Measurements from ENCODE around the gene SMARCA1.

Gene SMARCA1

GRCh38 chrX:129494887-129495286, 28.4 kb downstream of the SMARCA1 start:
- Histone ChIP-seq H3K4me1 (ENCODE audit: insufficient read depth, low read length) (no peaks in the 10 kb centered on the region), H3K9me3 (ENCODE audit: insufficient read depth, low read depth, low read length) (no peaks in the 10 kb centered on the region), H3K36me3 (ENCODE audit: insufficient read depth, low read length) (peaks cover 99% of the 10 kb centered on the region), H3K4me3 (ENCODE audit: low read length) (no peak overlapping the region), H3K9ac (ENCODE audit: low read depth, low read length) (no peak overlapping the region), H3K27me3 (ENCODE audit: insufficient read depth, low read length) (no peaks in the 10 kb centered on the region), H3K27ac (ENCODE audit: low read depth, low read length) (no peak overlapping the region)
- WGBS, result 100% methylated on average over 1 of the region's 2 CpGs

DNA sequence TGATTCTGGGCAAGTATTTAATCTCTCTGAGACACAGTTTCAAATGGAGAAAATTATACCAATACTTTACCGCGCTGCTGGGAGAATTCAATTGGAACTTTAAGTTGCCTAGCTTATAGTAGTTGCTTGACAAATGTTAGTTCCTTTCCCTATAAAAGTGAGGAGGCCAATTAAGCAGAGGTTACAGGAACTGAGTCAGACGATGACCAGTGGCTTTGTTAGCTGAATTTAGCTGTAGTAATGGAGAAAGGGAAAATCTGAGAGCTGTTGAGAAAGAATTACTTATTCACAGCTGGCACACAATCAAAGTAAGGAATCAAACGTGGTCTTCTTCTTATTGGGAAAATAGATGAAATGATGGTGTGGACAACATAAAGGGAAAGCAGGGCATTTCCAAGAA, 29.6 kb downstream of the SMARCA1 start:
- no peak overlapping the region for H3K27ac ChIP-seq (ENCODE audit: low read depth, low read length)
- peaks cover 99% of the 10 kb centered on the region for H3K36me3 ChIP-seq (ENCODE audit: insufficient read depth, low read length)
- no peaks in the 10 kb centered on the region for H3K27me3 ChIP-seq (ENCODE audit: insufficient read depth, low read length)

GRCh38 chrX:129490330-129490729, 33.0 kb downstream of the SMARCA1 start:
- Histone ChIP-seq H3K4me3 (ENCODE audit: low read length) (no peak overlapping the region), H3K9me3 (ENCODE audit: insufficient read depth, low read depth, low read length) (no peaks in the 10 kb centered on the region), H3K36me3 (ENCODE audit: insufficient read depth, low read length) (peaks cover 99% of the 10 kb centered on the region), H3K9ac (ENCODE audit: low read depth, low read length) (no peak overlapping the region), H3K27me3 (ENCODE audit: insufficient read depth, low read length) (no peaks in the 10 kb centered on the region), H3K4me1 (ENCODE audit: insufficient read depth, low read length) (no peaks in the 10 kb centered on the region), H3K27ac (ENCODE audit: low read depth, low read length) (no peak overlapping the region)
- 86% methylated on average over 1 of the region's 2 CpGs for WGBS

More for the DNA sequence above, 29.6 kb downstream of the SMARCA1 start:
- Histone ChIP-seq H3K9me3 (ENCODE audit: insufficient read depth, low read depth, low read length) (no peaks in the 10 kb centered on the region), H3K4me3 (ENCODE audit: low read length) (no peak overlapping the region), H3K4me1 (ENCODE audit: insufficient read depth, low read length) (no peaks in the 10 kb centered on the region), H3K9ac (ENCODE audit: low read depth, low read length) (no peak overlapping the region)
- 89% methylated on average over 4 of the region's 4 CpGs for WGBS

DNA sequence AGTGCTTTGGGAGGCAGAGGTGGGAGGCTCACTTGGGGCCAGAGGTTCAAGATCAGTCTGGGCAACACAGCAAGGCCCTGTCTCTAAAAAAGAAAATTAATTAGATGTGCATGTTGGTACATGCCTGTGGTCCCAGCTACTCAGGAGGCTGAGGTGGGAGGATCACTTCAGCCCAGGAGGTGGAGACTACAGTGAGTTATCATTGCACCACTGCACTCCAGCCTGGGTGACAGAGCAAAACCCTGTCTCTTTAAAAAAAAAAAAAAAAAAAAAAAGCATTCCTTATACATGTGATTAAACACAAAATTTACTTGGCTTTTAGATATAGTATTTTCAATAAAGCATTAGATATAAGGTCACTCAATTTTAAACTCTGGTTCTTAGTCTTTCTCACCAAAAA, 34.9 kb downstream of the SMARCA1 start:
- Histone ChIP-seq H3K36me3 (ENCODE audit: insufficient read depth, low read length) (peaks cover 99% of the 10 kb centered on the region), H3K27ac (ENCODE audit: low read depth, low read length) (no peak overlapping the region), H3K4me1 (ENCODE audit: insufficient read depth, low read length) (no peaks in the 10 kb centered on the region), H3K9me3 (ENCODE audit: insufficient read depth, low read depth, low read length) (no peaks in the 10 kb centered on the region), H3K27me3 (ENCODE audit: insufficient read depth, low read length) (no peaks in the 10 kb centered on the region), H3K4me3 (ENCODE audit: low read length) (no peak overlapping the region), H3K9ac (ENCODE audit: low read depth, low read length) (no peak overlapping the region)

GRCh38 chrX:129480889-129481288, 42.4 kb downstream of the SMARCA1 start:
- Histone ChIP-seq H3K9ac (ENCODE audit: low read depth, low read length) (no peak overlapping the region), H3K4me3 (ENCODE audit: low read length) (no peak overlapping the region), H3K4me1 (ENCODE audit: insufficient read depth, low read length) (no peaks in the 10 kb centered on the region), H3K9me3 (ENCODE audit: insufficient read depth, low read depth, low read length) (no peaks in the 10 kb centered on the region), H3K27me3 (ENCODE audit: insufficient read depth, low read length) (no peaks in the 10 kb centered on the region), H3K27ac (ENCODE audit: low read depth, low read length) (no peak overlapping the region), H3K36me3 (ENCODE audit: insufficient read depth, low read length) (peaks cover 81% of the 10 kb centered on the region)
- WGBS, result 96% methylated on average over 6 of the region's 6 CpGs

DNA sequence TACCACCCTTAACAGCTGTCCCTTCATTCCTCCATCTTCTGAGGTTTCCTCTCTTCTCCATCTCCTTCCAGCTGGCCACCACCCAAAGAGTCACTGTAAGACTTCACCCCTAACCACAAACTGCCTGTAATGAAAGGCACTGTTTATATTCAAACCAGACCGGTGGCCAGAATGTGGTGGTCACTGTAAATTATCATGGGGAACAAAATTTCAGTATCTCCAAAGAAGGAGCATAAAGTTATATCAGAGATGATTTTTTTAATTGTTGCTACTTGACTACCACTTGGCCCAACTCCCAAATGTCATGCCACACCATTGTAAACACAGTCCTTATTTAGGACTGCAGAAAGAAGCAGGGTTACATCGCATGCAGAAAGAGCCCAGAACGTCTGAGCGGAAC, 44.8 kb downstream of the SMARCA1 start:
- H3K9me3 ChIP-seq (ENCODE audit: insufficient read depth, low read depth, low read length), result no peaks in the 10 kb centered on the region
- H3K4me3 ChIP-seq (ENCODE audit: low read length), result no peak overlapping the region
- 97% methylated on average over 4 of the region's 4 CpGs for WGBS
- H3K4me1 ChIP-seq (ENCODE audit: insufficient read depth, low read length), result no peaks in the 10 kb centered on the region
- H3K27me3 ChIP-seq (ENCODE audit: insufficient read depth, low read length), result no peaks in the 10 kb centered on the region
- H3K36me3 ChIP-seq (ENCODE audit: insufficient read depth, low read length), result peaks cover 78% of the 10 kb centered on the region
- no peak overlapping the region for H3K27ac ChIP-seq (ENCODE audit: low read depth, low read length)
- no peak overlapping the region for H3K9ac ChIP-seq (ENCODE audit: low read depth, low read length)

- no peaks in the 10 kb centered on the region for H3K9me3 ChIP-seq (ENCODE audit: insufficient read depth, low read depth, low read length)
- H3K9ac ChIP-seq (ENCODE audit: low read depth, low read length), result no peak overlapping the region
- peaks cover 94% of the 10 kb centered on the region for H3K36me3 ChIP-seq (ENCODE audit: insufficient read depth, low read length)
- WGBS, result 100% methylated on average over 1 of the region's 1 CpG
- H3K4me1 ChIP-seq (ENCODE audit: insufficient read depth, low read length), result no peaks in the 10 kb centered on the region
- H3K27ac ChIP-seq (ENCODE audit: low read depth, low read length), result no peak overlapping the region
- H3K4me3 ChIP-seq (ENCODE audit: low read length), result no peak overlapping the region
- no peaks in the 10 kb centered on the region for H3K27me3 ChIP-seq (ENCODE audit: insufficient read depth, low read length)
Measured at GRCh38 chrX:129472116-129472515, 51.2 kb downstream of the SMARCA1 start.

DNA sequence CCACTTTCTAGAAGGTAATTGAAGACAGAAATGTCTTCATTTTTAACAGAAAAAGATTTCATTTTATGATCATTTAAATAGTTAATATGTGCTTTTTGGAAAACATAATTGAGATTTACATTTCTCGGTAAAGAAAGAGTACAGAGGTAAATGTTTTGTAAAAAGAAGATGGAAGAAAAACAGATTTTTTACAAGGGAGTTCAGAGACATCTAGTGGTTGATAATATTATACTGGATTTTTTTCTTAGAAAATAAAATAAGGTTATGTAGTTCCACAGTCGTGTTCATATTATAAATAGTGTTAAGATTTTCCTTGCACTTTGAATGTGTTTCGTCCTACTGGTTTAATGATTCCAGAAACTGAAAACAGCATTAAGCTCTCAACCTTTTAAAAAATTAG, 60.6 kb downstream of the SMARCA1 start:
- Histone ChIP-seq H3K27me3 (ENCODE audit: insufficient read depth, low read length) (no peaks in the 10 kb centered on the region), H3K4me1 (ENCODE audit: insufficient read depth, low read length) (no peaks in the 10 kb centered on the region), H3K4me3 (ENCODE audit: low read length) (no peak overlapping the region), H3K9me3 (ENCODE audit: insufficient read depth, low read depth, low read length) (no peaks in the 10 kb centered on the region), H3K36me3 (ENCODE audit: insufficient read depth, low read length) (peaks cover 89% of the 10 kb centered on the region), H3K27ac (ENCODE audit: low read depth, low read length) (no peak overlapping the region), H3K9ac (ENCODE audit: low read depth, low read length) (no peak overlapping the region)
- WGBS, result 97% methylated on average over 2 of the region's 3 CpGs

DNA sequence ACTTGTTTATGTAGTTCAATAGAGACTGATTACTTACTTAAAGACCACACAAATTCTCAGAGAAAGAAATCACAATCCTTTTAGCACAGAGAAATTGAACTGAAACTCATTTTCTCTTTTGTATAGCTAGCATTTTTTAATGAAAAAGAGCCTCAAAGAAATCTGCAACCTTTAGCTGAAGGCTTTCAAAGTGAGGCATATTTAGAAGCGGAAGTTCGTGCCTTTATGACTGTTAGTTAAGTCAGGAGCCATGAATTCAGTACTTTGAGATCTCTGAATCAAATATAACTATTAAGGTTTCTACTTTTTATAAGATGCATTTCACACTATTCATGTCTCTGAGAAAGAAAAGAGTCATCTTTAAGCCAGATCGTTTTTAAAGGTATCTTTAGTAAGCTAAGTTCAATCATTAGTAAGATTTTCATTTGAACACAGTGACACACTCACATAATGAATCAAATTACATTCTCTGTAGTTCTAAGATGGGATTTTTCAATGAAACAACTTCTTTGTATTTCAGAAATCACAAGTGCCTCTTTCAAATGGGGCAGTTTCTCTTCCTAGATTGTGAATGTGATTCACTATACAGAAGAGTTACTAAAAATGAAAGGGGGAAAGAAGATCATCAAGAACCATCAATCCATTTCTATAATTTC, 61.4 kb downstream of the SMARCA1 start:
- WGBS, result 100% methylated on average over 2 of the region's 3 CpGs
- Histone ChIP-seq H3K4me3 (ENCODE audit: low read length) (no peak overlapping the region), H3K9me3 (ENCODE audit: insufficient read depth, low read depth, low read length) (no peaks in the 10 kb centered on the region), H3K27me3 (ENCODE audit: insufficient read depth, low read length) (no peaks in the 10 kb centered on the region), H3K36me3 (ENCODE audit: insufficient read depth, low read length) (peaks cover 88% of the 10 kb centered on the region), H3K9ac (ENCODE audit: low read depth, low read length) (no peak overlapping the region), H3K27ac (ENCODE audit: low read depth, low read length) (no peak overlapping the region), H3K4me1 (ENCODE audit: insufficient read depth, low read length) (no peaks in the 10 kb centered on the region)

GRCh38 chrX:129452523-129452922, 70.8 kb downstream of the SMARCA1 start:
- H3K9ac ChIP-seq (ENCODE audit: low read depth, low read length), result no peak overlapping the region
- H3K9me3 ChIP-seq (ENCODE audit: insufficient read depth, low read depth, low read length), result no peaks in the 10 kb centered on the region
- no peaks in the 10 kb centered on the region for H3K27me3 ChIP-seq (ENCODE audit: insufficient read depth, low read length)
- peaks cover 34% of the 10 kb centered on the region for H3K36me3 ChIP-seq (ENCODE audit: insufficient read depth, low read length)
- no peak overlapping the region for H3K4me3 ChIP-seq (ENCODE audit: low read length)
- WGBS, result 92% methylated on average over 6 of the region's 6 CpGs
- H3K4me1 ChIP-seq (ENCODE audit: insufficient read depth, low read length), result no peaks in the 10 kb centered on the region
- H3K27ac ChIP-seq (ENCODE audit: low read depth, low read length), result no peak overlapping the region

DNA sequence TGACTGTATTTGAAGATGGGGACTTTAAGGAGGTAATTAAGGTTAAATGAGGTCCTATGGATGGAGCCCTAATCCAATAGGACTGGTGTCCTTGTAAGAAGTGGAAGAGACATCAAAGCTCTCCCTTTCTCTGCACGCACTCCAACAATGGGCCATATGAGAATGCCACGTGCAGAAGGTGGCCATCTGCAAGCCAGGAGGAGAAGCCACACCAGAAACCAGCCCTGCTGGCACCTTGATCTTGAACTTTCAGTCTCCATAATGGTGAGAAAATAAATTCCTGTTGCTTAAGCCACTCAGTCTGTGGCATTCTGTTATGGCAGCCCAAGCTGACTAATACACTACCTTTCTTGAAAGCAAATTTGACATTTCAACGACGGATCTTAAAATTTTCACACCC, 73.2 kb downstream of the SMARCA1 start:
- H3K4me3 ChIP-seq (ENCODE audit: low read length), result no peak overlapping the region
- H3K27me3 ChIP-seq (ENCODE audit: insufficient read depth, low read length), result no peaks in the 10 kb centered on the region
- no peak overlapping the region for H3K27ac ChIP-seq (ENCODE audit: low read depth, low read length)
- no peak overlapping the region for H3K9ac ChIP-seq (ENCODE audit: low read depth, low read length)
- peaks cover 38% of the 10 kb centered on the region for H3K36me3 ChIP-seq (ENCODE audit: insufficient read depth, low read length)
- no peaks in the 10 kb centered on the region for H3K9me3 ChIP-seq (ENCODE audit: insufficient read depth, low read depth, low read length)
- H3K4me1 ChIP-seq (ENCODE audit: insufficient read depth, low read length), result no peaks in the 10 kb centered on the region
- WGBS, result 97% methylated on average over 4 of the region's 4 CpGs

- H3K9me3 ChIP-seq (ENCODE audit: insufficient read depth, low read depth, low read length), result no peaks in the 10 kb centered on the region
- H3K27ac ChIP-seq (ENCODE audit: low read depth, low read length), result no peak overlapping the region
- H3K36me3 ChIP-seq (ENCODE audit: insufficient read depth, low read length), result peaks cover 43% of the 10 kb centered on the region
- H3K9ac ChIP-seq (ENCODE audit: low read depth, low read length), result no peak overlapping the region
- no peaks in the 10 kb centered on the region for H3K27me3 ChIP-seq (ENCODE audit: insufficient read depth, low read length)
- WGBS, result 98% methylated on average over 2 of the region's 2 CpGs
- no peak overlapping the region for H3K4me3 ChIP-seq (ENCODE audit: low read length)
- H3K4me1 ChIP-seq (ENCODE audit: insufficient read depth, low read length), result no peaks in the 10 kb centered on the region
Measured at GRCh38 chrX:129449148-129449547, 74.1 kb downstream of the SMARCA1 start.

Measured in HUES64 (cell line).